HCT116 (cell line): Measurements from ENCODE around the gene ZNF367. TPM values are rescaled to one million over a fixed set of nuclear protein-coding genes. Genes with fewer than 3 reads are reported as not detected.

Experiments
- ATAC-seq: fragments of 200-7000 bp; cut with Tn5 transposase; 2 replicates; pipeline ENCODE4 v1.9.1; 2020; ENCODE audit warnings: mild to moderate bottlenecking, moderate library complexity
- BruUV-seq: library from RNA; stranded (reverse); fragments of 400-500 nt; replicated peaks from 2 replicates; lab custom pipeline; 2021; lab: Mats Ljungman, UMichigan
- CTCF ChIA-PET: fragments of 300-600 bp; sonication (Branson Sonifier 250); formaldehyde crosslinking; loops from one replicate; lab custom pipeline; 2021; ENCODE audit warnings: antibody characterized with exemption; lab: Charles Lee
- POLR2A ChIA-PET: fragments of 300-600, 350-600 bp; sonication (Branson Sonifier 250); formaldehyde crosslinking; loops from one replicate; lab custom pipeline; 2021; ENCODE audit warnings: antibody characterized with exemption; lab: Charles Lee
- RAD21 ChIA-PET, 2 experiments: fragments of 300-600 bp; sonication (Branson Sonifier 250); formaldehyde crosslinking; loops; one replicate each; lab custom pipeline; 2023; ENCODE audit warnings: low total read pairs in 2 of 2; ENCODE audit not compliant: uncharacterized antibody in 2 of 2, unreplicated experiment in 2 of 2, low non-redundant PET in 1 of 2; lab: Charles Lee
- DNase-seq: peaks from one replicate; pipeline ENCODE4 v3.0.0-alpha.2; 2010; ENCODE audit warnings: low read depth, low spot score
- H2AFZ ChIP-seq: fragments of 200-600 bp; shearing (Covaris generic), sonication (generic); 2 replicates; pipeline ENCODE4 v1.6.1; 2017; ENCODE audit warnings: low read depth, mixed run types, mixed read lengths, antibody characterized with exemption, low read length; ENCODE audit not compliant: poor library complexity, severe bottlenecking
- H3K27ac ChIP-seq: 2 replicates; pipeline ENCODE4 v1.5.1; 2012; ENCODE audit warnings: low read depth, low read length
- H3K27me3 ChIP-seq: fragments of 200-600 bp; sonication (generic); 2 replicates; pipeline ENCODE4 v1.6.1; 2016; ENCODE audit warnings: mixed run types, low read length, mixed read lengths; ENCODE audit not compliant: insufficient read depth
- H3K36me3 ChIP-seq, 2 experiments: fragments of 200-500 bp in 1 of 2; fragments of 200-600 bp in 1 of 2; sonication (Bioruptor generic) in 1 of 2; sonication (generic) in 1 of 2; 2 replicates each; pipeline versions ENCODE4 v1.5.1 to v1.6.1; 2014 to 2016; ENCODE audit warnings: low read length in 2 of 2, inconsistent platforms in 1 of 2, mixed read lengths in 1 of 2, mixed run types in 1 of 2; ENCODE audit not compliant: insufficient read depth in 2 of 2, control insufficient read depth in 1 of 2
- H3K4me1 ChIP-seq, 2 experiments: fragments of 200-600 bp in 1 of 2; sonication (generic) in 1 of 2; 2 replicates each; pipeline versions ENCODE4 v1.5.1 to v1.6.1; 2012 to 2017; ENCODE audit warnings: low read length in 2 of 2, inconsistent platforms in 1 of 2, mild to moderate bottlenecking in 1 of 2, mixed read lengths in 1 of 2, mixed run types in 1 of 2, moderate library complexity in 1 of 2; ENCODE audit not compliant: insufficient read depth in 2 of 2, control insufficient read depth in 1 of 2
- H3K4me2 ChIP-seq: fragments of 200-600 bp; sonication (generic); 2 replicates; pipeline ENCODE4 v1.6.1; 2017; ENCODE audit warnings: mixed run types, low read length, mixed read lengths
- H3K4me3 ChIP-seq, 2 experiments: fragments of 200-600 bp in 1 of 2; sonication (generic) in 1 of 2; replicated peaks in 1 of 2; 2 replicates each; pipeline ENCODE4 v1.5.1; 2011 to 2016; ENCODE audit warnings: low read length in 2 of 2, control low read depth in 1 of 2, low read depth in 1 of 2, mild to moderate bottlenecking in 1 of 2, mixed read lengths in 1 of 2, mixed run types in 1 of 2
- H3K79me2 ChIP-seq: fragments of 200-600 bp; sonication (generic); 2 replicates; pipeline ENCODE4 v1.6.1; 2017; ENCODE audit warnings: mild to moderate bottlenecking, mixed run types, low read length, moderate library complexity, mixed read lengths; ENCODE audit not compliant: insufficient read depth
- H3K9ac ChIP-seq: fragments of 200-600 bp; sonication (generic); 2 replicates; pipeline ENCODE4 v1.6.1; 2016; ENCODE audit warnings: low read length, mixed read lengths
- H3K9me2 ChIP-seq: fragments of 200-600 bp; sonication (generic), shearing (Covaris generic); 2 replicates; pipeline ENCODE4 v1.6.1; 2017; ENCODE audit warnings: mixed run types, mild to moderate bottlenecking, moderate library complexity; ENCODE audit not compliant: insufficient read depth
- H3K9me3 ChIP-seq, 2 experiments: fragments of 200-500 bp in 1 of 2; fragments of 200-600 bp in 1 of 2; sonication (Bioruptor generic) in 1 of 2; sonication (generic) in 1 of 2; 2 replicates each; pipeline ENCODE4 v1.6.1; 2014 to 2017; ENCODE audit warnings: low read length in 2 of 2, mixed read lengths in 2 of 2, inconsistent platforms in 1 of 2, low read depth in 1 of 2, mild to moderate bottlenecking in 1 of 2, mixed run types in 1 of 2, moderate library complexity in 1 of 2; ENCODE audit not compliant: control insufficient read depth in 1 of 2, insufficient read depth in 1 of 2
- H4K20me1 ChIP-seq: fragments of 200-600 bp; sonication (generic), shearing (Covaris generic); 2 replicates; pipeline ENCODE4 v1.6.1; 2017; ENCODE audit warnings: mixed run types, mild to moderate bottlenecking, moderate library complexity; ENCODE audit not compliant: insufficient read depth
- ELF1 ChIP-seq: IDR thresholded peaks from 2 replicates; pipeline ENCODE4 v1.6.1; 2012; ENCODE audit warnings: low read depth, borderline replicate concordance
- EZH2 ChIP-seq: fragments of 200-600 bp; sonication (generic); IDR thresholded peaks from 2 replicates; pipeline ENCODE4 v1.6.1; 2017; ENCODE audit warnings: antibody characterized with exemption, mixed run types
- EZH2phosphoT487 ChIP-seq: fragments of 200-600 bp; IDR thresholded peaks from 2 replicates; pipeline ENCODE4 v1.6.1; 2018; ENCODE audit warnings: antibody characterized with exemption, borderline replicate concordance
- FOSL1 ChIP-seq: IDR thresholded peaks from 2 replicates; pipeline ENCODE4 v1.6.1; 2012; ENCODE audit warnings: low read depth
- JUND ChIP-seq: IDR thresholded peaks from 2 replicates; pipeline ENCODE4 v1.6.1; 2012
- MAX ChIP-seq: IDR thresholded peaks from 2 replicates; pipeline ENCODE4 v1.6.1; 2012
- POLR2A ChIP-seq: IDR thresholded peaks from 2 replicates; pipeline ENCODE4 v1.7.0; 2011; ENCODE audit warnings: borderline replicate concordance; ENCODE audit not compliant: insufficient read depth, insufficient read length; ENCODE audit errors: extremely low read depth
- SIN3A ChIP-seq: IDR thresholded peaks from 2 replicates; pipeline ENCODE4 v1.6.1; 2012; ENCODE audit warnings: low read depth
- SP1 ChIP-seq: IDR thresholded peaks from 2 replicates; pipeline ENCODE4 v1.6.1; 2012; ENCODE audit warnings: low read depth
- SRF ChIP-seq: IDR thresholded peaks from 2 replicates; pipeline ENCODE4 v1.6.1; 2012; ENCODE audit warnings: low read depth
- TCF7L2 ChIP-seq: IDR thresholded peaks from 2 replicates; pipeline ENCODE4 v1.7.0; 2011; ENCODE audit warnings: borderline replicate concordance, inconsistent platforms; ENCODE audit not compliant: insufficient read depth, insufficient read length; ENCODE audit errors: extremely low read depth
- YY1 ChIP-seq: IDR thresholded peaks from 2 replicates; pipeline ENCODE4 v1.6.1; 2011; ENCODE audit warnings: low read length, low read depth, moderate library complexity, mild to moderate bottlenecking; ENCODE audit not compliant: insufficient replicate concordance; ENCODE audit errors: extremely low read depth
- ZFX ChIP-seq: fragments of 450-650 bp; IDR thresholded peaks from 2 replicates; pipeline ENCODE4 v1.6.1; 2017
- ZNF274 ChIP-seq: fragments of 200-500 bp; sonication (Bioruptor generic); IDR thresholded peaks from 2 replicates; pipeline ENCODE4 v1.6.1; 2014; ENCODE audit warnings: mild to moderate bottlenecking, low read depth, low read length, inconsistent platforms
- intact Hi-C: fragments of 100-400 bp; cut with micrococcal nuclease; formaldehyde crosslinking; loops from 2 replicates; pipeline ENCODE4 v1.10.0; 2022
- total RNA-seq: library from RNA; stranded (reverse); gene quantifications from one replicate; pipeline ENCODE4 v1.2.1, GENCODE V29; 2021; ENCODE audit not compliant: unreplicated experiment
- TF ChIP-seq, protein P1 (sequence below): IDR thresholded peaks from 2 replicates; pipeline ENCODE4 v1.6.1; 2012; ENCODE audit warnings: low read depth
- TF ChIP-seq, protein P2 (sequence below): IDR thresholded peaks from 2 replicates; pipeline ENCODE4 v1.6.1; 2011; ENCODE audit warnings: mild to moderate bottlenecking, low read length, moderate library complexity; ENCODE audit not compliant: insufficient replicate concordance; ENCODE audit errors: extremely low read depth

The ZNF367 gene
- total RNA-seq, 1 experiment from 2014 or later = 18.1 TPM

- no TSS peak for BruUV-seq
- H3K27ac ChIP-seq = no peak overlapping the region
- H4K20me1 ChIP-seq = no peaks in the 10 kb centered on the region; the same call in 1 of the 2 replicates
- TF ChIP-seq SIN3A (no peak), YY1 (no peak), SRF (no peak), MAX (no peak), FOSL1 (no peak), SP1 (no peak), ELF1 (no peak), POLR2A (no peak), ZFX (no peak), EZH2 (no peak), TCF7L2 (no peak), EZH2phosphoT487 (no peak), JUND (no peak), ZNF274 (no peak)
- TF ChIP-seq, protein P1, sequence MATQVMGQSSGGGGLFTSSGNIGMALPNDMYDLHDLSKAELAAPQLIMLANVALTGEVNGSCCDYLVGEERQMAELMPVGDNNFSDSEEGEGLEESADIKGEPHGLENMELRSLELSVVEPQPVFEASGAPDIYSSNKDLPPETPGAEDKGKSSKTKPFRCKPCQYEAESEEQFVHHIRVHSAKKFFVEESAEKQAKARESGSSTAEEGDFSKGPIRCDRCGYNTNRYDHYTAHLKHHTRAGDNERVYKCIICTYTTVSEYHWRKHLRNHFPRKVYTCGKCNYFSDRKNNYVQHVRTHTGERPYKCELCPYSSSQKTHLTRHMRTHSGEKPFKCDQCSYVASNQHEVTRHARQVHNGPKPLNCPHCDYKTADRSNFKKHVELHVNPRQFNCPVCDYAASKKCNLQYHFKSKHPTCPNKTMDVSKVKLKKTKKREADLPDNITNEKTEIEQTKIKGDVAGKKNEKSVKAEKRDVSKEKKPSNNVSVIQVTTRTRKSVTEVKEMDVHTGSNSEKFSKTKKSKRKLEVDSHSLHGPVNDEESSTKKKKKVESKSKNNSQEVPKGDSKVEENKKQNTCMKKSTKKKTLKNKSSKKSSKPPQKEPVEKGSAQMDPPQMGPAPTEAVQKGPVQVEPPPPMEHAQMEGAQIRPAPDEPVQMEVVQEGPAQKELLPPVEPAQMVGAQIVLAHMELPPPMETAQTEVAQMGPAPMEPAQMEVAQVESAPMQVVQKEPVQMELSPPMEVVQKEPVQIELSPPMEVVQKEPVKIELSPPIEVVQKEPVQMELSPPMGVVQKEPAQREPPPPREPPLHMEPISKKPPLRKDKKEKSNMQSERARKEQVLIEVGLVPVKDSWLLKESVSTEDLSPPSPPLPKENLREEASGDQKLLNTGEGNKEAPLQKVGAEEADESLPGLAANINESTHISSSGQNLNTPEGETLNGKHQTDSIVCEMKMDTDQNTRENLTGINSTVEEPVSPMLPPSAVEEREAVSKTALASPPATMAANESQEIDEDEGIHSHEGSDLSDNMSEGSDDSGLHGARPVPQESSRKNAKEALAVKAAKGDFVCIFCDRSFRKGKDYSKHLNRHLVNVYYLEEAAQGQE = no peak
- TF ChIP-seq, protein P2, sequence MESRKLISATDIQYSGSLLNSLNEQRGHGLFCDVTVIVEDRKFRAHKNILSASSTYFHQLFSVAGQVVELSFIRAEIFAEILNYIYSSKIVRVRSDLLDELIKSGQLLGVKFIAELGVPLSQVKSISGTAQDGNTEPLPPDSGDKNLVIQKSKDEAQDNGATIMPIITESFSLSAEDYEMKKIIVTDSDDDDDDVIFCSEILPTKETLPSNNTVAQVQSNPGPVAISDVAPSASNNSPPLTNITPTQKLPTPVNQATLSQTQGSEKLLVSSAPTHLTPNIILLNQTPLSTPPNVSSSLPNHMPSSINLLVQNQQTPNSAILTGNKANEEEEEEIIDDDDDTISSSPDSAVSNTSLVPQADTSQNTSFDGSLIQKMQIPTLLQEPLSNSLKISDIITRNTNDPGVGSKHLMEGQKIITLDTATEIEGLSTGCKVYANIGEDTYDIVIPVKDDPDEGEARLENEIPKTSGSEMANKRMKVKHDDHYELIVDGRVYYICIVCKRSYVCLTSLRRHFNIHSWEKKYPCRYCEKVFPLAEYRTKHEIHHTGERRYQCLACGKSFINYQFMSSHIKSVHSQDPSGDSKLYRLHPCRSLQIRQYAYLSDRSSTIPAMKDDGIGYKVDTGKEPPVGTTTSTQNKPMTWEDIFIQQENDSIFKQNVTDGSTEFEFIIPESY = no peak
- H2AFZ ChIP-seq = no peak overlapping the region
- POLR2A ChIA-PET = interaction anchor here (1.3 kb wide), 1 partner anchor 13 kb away, joined by 3 read pairs; no protein-coding TSS in a partner anchor
- intact Hi-C loops = no loop called here
- peaks cover 24% of the 10 kb centered on the region for H3K79me2 ChIP-seq
- no peak overlapping the region for H3K4me3 ChIP-seq
- DNase-seq = no peak
- H3K9me3 ChIP-seq = no peaks in the 10 kb centered on the region
- no peaks in the 10 kb centered on the region for H3K27me3 ChIP-seq
- no peaks in the 10 kb centered on the region for H3K36me3 ChIP-seq
- H3K4me2 ChIP-seq = peak overlapping the region; percentile 81; the same call in 1 of the 2 replicates
- ATAC-seq = no peak
- no peak overlapping the region for H3K9ac ChIP-seq
- peaks cover 4 to 31% of the 10 kb centered on the region in 2 experiments; a peak in 3 of 4 replicates for H3K4me1 ChIP-seq
- H3K9me2 ChIP-seq = no peaks in the 10 kb centered on the region
- RAD21 ChIA-PET = no interaction called here
- CTCF ChIA-PET = no interaction called here
These were observed 30.5 kb upstream of the ZNF367 start for GRCh38 chr9:96448546-96449170.
